Measurements from ENCODE around the gene WFIKKN2. TPM values are rescaled to one million over a fixed set of nuclear protein-coding genes. Genes with fewer than 3 reads are reported as not detected.

Gene WFIKKN2
- total RNA-seq, 1 donor from 2014 or later: 0.59 TPM

DNA sequence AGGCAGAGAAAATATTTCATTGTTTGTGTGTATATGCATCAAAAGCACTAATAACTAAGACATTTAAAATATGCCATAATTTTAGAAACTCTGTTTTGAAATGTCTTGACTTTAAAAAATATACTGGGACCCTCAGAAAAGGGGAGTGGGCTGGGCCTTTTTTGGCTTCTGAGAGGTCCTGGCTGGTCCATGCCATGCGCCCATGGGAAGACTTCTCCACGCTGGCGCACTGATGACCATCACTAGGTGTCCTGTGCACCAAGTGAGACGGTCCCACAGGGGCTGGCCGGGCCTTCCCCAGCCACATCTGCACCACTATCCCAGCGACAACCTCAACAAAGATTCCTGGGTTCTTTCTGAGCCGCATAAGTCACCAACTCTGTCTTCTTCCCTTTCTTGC, 27.0 kb upstream of the WFIKKN2 start:
- DNase-seq: no peak

DNA sequence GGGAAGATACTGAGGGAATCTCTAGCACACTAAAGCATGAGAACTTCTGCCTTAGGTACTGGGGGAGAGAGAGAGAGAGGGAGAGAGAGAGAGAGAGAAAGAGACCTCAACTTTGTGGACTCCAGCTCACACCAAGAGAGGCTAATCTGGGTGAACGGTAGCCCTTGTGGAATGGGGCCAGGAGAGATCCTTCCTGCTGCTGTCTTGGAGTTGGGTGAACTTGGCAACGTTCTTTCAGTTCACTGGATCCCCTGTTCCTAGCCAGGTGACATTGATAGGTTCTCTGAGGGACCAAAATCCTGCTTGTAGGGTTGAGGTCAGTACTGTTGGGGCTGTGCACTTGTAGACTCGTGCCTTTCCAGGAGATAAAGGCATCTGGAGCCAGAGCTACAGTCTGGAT, 26.5 kb upstream of the WFIKKN2 start:
- DNase-seq: no peak

DNA sequence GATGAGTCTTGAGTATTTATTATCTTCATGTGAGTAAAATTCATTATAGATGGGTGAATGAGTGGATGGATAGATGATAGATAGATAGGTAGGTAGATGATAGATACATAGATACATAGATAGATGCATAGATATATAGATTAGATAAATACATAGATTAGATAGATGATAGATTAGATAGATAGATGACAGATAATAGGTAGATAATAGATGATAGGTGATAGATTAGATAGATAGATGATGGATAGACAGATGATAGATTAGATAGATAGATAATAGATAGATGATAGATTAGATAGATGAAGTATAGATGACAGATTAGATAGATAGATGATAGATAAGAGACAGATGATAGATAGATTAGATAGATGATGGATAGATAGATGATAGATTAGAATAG, 21.8 kb upstream of the WFIKKN2 start:
- DNase-seq: no peak

DNA sequence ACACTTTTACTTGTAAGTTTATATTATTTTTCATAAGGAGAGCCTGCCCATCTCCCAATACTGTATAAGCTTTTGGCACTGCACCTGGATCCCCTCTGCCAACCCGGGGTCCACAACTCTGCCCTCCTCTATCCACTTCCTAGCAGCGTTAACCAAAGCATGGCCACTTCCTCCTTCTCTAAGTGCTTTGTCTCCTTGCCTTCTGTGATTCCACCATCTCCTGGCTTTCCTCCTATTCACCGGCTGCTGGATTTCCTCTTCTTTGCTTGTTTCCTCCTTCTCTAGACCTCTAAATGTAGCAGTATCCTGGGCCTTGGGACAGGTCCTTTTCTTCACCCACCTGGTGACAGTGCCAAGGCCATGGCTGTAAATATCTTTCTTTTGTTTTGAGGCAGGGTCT, 20.0 kb upstream of the WFIKKN2 start:
- DNase-seq: no peak

DNA sequence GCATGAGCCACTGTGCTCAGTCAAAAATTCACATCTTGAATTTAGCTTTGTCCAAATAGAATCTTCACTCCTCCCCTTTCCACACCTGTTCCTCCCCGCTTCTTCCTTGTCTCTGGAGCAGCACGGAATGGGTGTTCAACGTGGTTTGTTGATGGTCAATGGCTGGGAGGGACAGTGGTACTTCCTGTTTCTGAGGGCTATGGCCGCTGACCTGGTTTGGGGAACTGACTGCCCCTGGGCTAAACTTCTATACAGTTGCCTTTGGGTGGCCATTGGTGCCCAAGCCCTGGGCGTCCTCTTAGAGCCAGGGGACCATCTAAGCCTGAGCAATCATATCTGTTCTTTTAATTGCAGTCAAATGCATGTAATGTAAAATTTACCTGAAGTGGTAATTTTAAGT, 19.1 kb upstream of the WFIKKN2 start:
- no peak for DNase-seq

DNA sequence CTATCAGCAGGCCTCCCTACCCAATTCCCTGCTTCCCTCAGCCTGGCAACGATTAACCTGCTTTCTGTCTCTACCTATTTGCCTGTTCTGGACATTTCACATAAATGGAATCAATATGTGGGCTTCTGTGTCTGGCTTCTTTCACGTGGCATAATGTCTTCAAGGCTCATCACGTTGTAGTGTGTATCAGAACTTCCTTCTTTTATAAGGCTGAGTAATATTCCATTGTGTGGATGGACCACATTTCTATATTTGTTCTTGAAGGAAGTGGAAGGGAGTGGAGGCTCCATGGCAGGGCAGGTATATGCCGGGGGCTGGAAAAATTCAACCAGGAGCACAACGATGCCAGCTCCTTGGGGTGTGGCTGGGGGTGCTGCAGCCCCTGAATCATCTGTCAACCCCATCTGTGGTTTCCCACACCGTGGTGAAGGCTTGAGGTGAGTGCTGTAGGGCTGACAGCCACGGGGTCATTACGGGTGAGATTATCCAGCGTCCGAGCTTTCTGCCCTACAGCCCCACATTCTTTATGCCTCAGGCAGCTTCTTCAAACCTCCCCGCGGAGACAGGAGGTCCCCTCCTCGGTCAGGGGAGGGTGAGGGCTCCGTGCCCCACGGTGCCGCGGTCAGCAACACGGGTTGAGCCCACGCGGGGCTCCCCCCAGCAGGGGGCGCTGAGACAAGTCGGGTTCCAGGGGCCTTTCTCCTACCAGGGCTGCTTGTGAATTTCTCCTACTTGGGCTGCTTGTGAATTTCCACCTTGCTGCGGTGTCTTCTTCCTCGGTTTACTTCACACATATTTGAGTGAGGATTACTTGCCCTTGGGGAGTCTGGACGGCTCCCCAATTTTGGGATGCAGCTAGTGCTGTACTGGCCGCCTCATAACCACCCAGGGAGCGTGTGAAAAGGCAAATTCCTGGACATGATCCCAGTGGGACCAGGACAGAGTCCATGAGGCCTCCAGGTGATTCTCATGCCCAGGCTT, 18.3 kb upstream of the WFIKKN2 start:
- no peak for DNase-seq

DNA sequence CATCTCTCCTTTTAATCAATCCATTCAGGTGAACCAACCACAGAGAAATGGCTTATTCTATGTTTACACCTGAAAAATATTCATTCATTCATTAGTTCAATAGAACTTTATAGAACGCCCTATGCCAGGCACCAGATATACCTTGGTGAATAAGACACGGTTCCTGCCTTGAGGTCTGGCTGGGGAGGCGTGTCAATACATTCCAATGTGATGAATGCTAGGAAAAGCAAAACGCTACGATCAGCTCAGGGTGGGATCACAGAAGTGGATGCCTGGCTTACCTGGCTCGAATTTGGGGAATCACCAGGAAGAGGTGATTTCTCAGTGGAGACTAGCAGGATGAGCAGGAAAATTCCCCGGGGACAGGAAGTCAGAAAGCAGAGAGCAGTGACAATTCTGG, 17.5 kb upstream of the WFIKKN2 start:
- DNase-seq: no peak

DNA sequence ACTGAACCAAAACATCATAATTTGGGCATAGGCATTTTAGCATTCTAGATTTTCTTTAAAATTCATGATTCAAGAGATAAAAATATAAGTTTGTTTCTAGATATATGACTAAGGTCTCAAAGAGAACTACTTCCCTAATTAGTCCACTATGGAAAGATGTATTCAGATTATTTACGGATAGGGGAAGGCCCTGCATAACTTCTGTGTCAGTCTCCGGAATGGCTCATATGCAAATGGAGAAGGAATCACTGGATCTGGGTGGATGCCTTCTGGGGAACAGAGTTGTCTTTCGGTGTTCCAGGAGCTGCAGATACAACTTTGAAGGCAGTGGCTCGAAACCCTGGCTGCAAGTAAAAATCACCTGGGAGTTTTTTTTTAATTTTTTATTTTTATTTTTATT, 17.1 kb upstream of the WFIKKN2 start:
- no peak for DNase-seq

DNA sequence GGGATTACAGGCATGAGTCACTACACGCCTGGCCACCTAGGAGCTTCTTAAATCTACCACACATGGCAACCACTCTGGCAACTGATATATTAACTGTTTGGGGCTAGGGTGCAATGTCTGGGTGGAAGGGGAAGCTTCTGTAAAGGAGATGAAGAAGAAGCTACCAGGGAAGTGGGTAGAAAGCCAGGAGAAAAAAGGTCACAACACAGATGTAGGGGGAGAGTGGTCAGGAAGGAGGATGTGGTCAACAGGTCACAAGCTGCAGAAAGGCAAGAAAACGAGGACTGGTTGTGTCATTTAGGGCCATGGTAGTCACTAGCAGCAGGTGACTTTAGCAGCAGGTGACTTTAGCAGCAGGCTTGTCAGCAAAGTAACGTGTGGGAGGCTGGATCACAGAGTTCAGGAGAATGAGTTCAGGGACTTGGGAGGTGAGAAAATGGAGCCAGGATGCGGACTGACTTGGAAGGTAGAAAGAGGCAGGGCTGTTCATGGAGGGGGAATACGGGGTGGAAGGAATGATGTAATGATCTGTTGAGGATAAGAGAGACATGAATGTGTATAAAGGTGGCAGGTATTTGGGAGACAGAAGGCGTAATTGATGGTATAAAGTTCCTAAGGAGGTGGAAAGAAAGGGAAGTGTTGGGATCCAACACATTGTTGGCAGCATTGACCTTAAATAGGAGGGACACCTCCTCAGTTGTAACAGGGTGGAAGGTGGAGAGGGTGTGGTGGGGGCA, 16.3 kb upstream of the WFIKKN2 start:
- DNase-seq: no peak

DNA sequence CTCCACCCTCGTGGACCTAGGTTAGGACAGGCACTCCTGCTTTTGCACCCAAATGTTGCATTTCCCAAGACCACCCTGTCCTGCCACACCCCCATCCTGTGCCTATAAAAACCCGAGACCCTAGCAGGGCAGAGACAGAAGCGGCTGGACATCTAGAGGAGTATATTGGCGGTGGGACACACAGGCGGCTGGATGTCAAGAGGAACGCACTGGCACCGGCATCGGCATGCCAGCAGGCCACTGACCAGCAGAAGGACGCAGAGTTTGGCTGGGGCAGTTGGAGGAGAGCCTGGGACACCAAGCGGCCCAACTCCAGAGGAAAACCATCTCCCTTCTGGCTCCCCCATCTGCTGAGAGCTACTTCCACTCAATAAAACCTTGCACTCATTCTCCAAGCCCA, 14.7 kb upstream of the WFIKKN2 start:
- DNase-seq: no peak

DNA sequence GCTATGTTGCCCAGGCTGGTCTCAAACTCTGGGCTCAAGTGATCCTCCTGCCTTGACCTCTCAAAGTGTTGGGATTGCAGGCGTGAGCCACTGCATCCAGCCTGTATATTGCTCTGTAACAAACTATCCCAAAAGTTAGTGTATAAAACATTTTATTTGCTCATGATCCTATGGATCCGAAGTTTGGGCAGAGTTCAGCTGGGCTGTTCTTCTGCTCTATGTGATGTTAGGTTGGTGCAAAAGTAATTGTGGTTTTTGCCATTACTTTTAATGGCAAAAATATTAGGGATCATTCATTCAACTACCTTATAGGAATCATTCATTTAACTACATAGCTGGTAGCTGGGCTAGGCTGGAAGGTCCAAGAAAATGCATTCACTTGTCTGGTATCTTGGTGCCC, 12.8 kb upstream of the WFIKKN2 start:
- no peak for DNase-seq

DNA sequence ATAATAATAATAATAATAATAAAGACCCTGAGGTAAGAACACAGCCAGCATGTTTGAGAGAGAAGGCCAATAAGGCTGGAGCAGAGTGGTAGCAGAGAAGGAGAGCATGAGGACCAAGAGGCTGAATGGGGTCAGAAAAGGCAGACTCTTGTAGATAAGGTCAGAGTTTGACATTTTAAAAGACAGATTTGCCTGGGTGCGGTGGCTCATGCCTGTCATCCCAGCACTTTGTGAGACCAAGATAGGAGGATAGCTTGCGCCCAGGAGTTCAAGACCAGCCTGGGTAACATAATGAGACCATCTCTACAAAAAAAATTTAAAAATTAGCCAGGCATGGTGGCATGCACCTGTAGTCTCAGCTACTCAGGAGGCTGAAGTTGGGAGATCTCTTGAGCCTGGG, 11.0 kb upstream of the WFIKKN2 start:
- no peak for DNase-seq

DNA sequence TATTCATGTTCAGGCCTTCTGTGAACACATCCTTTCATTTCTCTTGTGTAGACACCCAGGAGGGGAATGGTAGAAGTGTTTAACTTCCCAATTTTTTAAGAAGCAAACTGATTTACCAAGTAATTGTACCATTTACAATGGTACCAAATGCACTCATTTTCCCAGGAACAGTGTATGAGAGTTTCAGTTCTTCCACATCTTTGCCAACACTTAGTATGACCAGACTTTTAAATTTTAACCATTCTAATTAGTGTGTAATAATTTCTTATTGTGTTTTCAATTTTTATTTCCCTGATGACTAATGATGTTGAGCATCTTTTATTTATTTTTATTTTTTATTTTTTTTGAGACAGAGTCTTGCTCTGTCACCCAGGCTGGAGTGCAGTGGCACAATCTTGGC, 10.2 kb upstream of the WFIKKN2 start:
- no peak for DNase-seq

DNA sequence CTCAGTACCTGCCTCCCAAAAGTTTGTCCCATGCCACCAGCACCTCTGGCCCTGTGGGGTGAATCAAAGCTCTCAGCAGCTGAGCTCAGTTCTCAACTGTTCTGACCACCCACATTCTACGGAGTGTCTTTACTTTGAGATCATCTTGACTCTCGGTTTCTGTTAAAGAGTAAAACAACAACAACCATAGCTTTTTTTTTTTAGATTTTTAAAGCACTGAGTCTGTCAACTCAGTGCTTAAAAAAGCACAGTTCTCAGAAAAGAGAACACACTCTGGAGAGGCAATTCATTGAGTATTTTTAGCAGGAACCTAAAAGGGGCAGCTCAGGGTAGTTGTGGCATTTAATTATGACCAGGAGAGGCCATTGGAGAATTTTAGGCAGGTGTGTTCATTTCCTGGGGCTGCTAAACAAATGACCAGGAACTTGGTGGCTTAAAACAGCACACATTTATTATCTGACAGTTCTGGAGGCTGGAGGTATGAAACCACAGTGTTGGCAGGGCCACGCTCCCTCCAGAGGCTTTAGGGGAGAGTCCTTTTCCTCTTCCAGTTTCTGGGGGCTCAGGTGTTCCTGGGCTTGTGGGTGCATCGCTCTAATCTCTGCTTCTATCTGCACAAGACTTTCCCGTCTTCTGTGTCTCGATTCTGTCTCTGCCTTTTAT, 6.7 kb upstream of the WFIKKN2 start:
- DNase-seq: no peak

DNA sequence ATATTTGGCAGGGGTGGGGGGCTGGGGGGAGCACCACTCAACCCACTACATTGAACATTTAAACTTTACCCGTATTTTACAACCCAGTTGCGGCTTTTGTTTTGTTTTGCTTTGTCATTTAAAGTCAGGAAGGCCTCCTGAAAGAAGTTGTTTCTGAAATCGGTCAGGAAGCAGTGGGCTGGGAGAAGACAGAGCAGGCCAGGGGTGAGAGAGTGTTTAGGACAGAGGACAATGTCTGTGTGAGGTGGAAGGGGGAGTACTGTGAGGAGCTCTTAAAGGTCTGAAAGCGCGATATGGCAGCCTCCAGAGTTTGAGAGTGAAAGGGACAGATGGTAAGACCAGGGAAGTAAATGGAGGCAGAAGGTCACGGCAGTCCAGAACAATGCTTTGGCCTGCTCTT, 6.1 kb upstream of the WFIKKN2 start:
- no peak for DNase-seq

DNA sequence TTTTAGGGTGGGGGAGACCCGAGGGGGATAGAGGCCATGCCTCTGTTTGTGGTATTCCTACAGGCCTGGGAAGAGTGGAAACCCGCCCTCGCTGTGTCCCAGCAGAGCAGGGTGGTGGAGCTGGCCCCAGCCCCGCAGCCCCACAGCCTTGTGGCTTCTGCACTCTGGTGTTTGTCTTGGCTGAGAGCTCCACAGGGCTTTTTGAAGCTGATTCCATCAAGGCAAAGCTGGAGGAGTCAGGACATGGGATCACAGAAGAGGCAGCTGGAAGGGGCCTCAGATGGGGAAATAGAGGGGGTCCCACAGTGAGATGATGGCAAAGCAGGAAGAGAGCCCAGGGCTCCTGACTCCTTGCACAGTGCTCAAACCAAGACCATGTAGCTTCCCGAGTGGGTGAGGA, 5.0 kb upstream of the WFIKKN2 start:
- DNase-seq: no peak

DNA sequence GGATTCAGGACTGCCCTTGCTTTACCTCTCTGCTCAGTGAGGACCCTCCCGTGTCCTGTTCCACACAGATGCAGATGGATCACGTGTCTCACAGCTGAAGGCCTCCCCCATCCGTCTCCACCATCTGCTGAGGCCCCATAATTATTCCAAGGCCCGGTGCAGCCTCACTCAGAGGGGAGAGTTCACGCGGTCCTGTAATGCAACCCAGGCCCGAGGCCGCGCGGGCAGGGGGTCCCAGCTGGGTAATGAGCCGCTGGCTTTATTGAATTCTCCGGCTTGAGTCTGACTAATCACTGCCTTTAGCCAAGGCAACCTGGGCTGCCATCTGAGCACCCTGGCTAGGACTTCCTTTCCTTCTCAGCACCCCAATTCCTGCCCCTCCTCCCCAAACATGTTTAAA, 4.4 kb upstream of the WFIKKN2 start:
- DNase-seq: peak; percentile 28

DNA sequence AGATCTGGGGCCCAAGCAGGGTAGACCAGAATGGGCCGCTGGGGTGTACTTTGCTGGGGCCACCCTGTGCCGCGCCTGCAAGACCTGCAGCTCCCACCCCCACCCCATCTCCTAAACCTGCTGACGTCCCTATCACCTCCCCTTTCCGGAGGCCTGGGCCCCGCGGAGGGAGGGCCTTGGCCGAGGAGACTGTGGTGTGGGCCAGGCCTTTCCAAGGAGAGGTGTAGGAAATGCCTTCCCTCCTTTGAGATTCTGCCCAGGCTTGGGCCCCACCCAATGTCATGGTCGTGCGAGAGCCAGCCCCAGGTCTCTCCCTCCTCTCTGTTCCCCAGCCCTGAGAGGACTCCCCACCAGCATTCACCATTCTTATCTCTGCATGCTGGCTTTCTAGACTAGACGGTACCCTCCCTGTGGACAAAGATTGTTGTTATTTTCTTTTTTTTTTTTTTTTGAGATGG, 3.9 kb upstream of the WFIKKN2 start:
- DNase-seq: no peak

DNA sequence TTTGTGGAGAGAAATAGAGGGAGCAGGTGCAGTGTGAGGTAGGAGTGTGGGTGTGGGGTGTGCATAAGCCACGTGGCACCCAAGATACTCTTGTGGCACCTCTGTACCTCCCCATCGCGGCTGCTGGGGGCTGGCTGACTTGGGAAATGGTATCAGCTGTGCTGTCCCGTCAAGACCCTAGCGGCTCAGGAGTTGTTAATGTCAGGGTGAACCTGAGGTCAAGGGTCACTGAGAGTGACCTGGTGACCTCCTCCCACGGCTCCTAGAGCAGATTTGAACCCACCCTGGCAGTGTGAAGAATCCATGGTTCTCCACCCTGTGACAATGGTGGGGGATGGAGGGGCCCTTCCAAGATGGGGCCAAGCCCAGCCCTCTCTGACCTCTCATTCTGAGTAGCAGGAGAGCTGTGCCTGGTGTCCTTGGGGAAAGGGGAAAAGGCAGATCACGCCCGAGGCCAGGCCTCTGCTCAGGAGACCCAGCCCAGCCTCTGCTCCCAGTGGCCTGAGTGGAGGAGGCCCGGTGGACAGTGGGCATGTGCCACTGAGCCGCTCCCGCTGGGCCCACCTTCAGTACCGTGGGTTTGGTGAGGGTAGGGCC, 3.0 kb upstream of the WFIKKN2 start:
- DNase-seq: no peak

DNA sequence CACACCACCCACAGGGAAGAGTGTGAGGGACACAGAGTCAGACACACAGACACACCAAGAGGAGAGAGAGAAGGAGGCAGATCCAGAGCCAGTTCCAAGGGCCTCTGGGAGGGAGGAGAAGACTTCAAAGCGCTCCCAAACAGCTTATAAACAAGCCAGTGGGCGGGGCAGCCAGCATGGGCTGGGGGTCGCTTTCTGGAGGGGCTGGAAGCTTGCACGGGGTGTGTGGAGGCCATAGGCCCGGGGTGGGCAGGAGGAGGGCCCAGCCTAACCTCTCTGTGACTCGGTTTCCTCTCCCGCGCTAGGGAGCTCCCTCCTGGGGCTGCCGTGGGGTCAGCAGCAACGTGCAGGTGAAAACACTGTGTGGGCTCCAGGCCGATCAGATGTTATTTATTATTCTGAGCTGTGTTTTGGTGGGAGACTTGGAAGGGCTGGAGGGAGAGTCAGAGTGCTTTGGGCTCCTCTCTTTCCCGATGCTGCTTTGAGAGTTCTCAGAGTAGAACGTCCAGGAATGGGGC, 2.5 kb upstream of the WFIKKN2 start:
- DNase-seq: no peak

DNA sequence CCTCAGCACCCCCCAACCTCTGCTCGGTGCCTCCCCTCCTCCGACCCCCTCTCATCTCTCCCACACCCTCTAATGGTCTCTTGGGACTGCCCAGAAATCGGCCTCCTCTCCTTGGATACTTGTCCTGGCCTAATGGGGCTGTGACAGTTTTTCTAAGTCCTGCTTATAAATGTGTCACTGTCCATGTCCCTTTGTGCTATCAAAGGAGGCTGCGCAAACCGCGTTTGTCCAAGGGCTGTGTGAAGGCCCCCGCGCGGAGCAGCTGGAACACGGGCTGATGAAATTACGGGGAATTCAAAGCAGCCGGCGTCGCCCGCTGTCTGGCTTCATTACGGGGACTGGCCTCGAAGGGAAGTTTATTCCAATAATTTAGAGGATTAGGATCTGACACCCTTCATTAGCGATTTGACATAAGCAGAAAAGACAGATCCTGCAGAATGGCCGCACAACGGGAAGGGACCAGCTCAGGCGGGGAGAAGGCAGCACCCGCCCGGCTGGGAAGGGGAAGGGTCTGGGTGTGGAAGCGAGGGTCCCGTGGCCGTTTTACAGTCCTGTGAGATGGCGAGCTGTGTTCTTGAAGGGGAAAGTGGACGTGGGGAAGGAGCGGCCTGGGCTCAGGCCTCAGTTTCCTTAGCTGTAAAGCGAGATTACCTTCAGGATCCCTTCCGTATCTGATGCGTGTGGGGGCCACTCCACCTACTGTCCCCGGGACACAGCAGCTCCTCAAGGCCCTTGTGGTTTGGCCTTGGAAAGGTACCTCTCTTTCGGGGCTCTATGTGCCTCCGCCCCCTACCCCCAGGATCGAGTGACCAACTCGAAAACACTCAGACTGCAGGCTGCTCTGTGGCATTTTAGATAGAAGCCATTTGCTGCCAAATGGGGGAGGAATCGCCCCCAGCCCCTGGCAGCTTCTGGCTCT, 1.6 kb upstream of the WFIKKN2 start:
- DNase-seq: no peak
